K562 (cell line): ENCODE results near the gene SLC18A3. TPM values are rescaled to one million over a fixed set of nuclear protein-coding genes. Genes with fewer than 3 reads are reported as not detected.

Experiments used
- ATAC-seq: fragments of 200-7000 bp; cut with Tn5 transposase; 3 replicates; pipeline ENCODE4 v1.9.1; 2020; ENCODE audit warnings: moderate library complexity
- BruUV-seq: library from RNA; stranded (reverse); fragments of 400-500 nt; replicated peaks from 2 replicates; lab custom pipeline; 2021; lab: Mats Ljungman, UMichigan
- CTCF ChIA-PET: fragments of 300-600 bp; formaldehyde crosslinking; extraction: SDS; loops from one replicate; lab custom pipeline; 2021; ENCODE audit warnings: low intra/inter-chr PET ratio; lab: Yijun Ruan, JAX
- POLR2A ChIA-PET: fragments of 300-600, 350-650 bp; sonication (Branson Sonifier 250); formaldehyde crosslinking; extraction: SDS; loops from one replicate; lab custom pipeline; 2021; ENCODE audit warnings: antibody characterized with exemption, inconsistent platforms; lab: Yijun Ruan, JAX
- DNase-seq, 4 experiments: peaks; one replicate each; pipeline versions ENCODE4 v3.0.0 to v3.0.0-alpha.2; 2011 to 2018; ENCODE audit warnings: low spot score in 3 of 4, mixed read lengths in 3 of 4; ENCODE audit errors: extremely low read depth in 1 of 4
- FAIRE-seq: peaks from 2 replicates; lab custom pipeline; 2011; peaks lifted over from hg19 to GRCh38; lab: Jason Lieb, UNC
- H2AFZ ChIP-seq: 2 replicates; pipeline ENCODE4 v1.6.0; 2011; ENCODE audit warnings: low read depth, low read length, control low read depth, inconsistent platforms
- H3K27ac ChIP-seq: fragments of 200-600 bp; 3 replicates; pipeline ENCODE4 v1.8.0; 2011; ENCODE audit warnings: low read depth, mild to moderate bottlenecking, control low read depth, inconsistent platforms, low read length, moderate library complexity, mixed read lengths; ENCODE audit errors: extremely low read depth
- H3K27me3 ChIP-seq, 2 experiments: fragments of 300-600 bp in 1 of 2; 2 replicates in 1 of 2; 3 replicates in 1 of 2; pipeline versions ENCODE4 v1.6.0 to v1.8.0; 2011; ENCODE audit warnings: inconsistent platforms in 2 of 2, low read length in 2 of 2, mild to moderate bottlenecking in 1 of 2, mixed read lengths in 1 of 2, moderate library complexity in 1 of 2; ENCODE audit not compliant: control insufficient read depth in 2 of 2, insufficient read depth in 2 of 2
- H3K36me3 ChIP-seq: fragments of 300-600 bp; 3 replicates; pipeline ENCODE4 v1.8.0; 2011; ENCODE audit warnings: mild to moderate bottlenecking, low read length, inconsistent platforms; ENCODE audit not compliant: control insufficient read depth, insufficient read depth
- H3K4me1 ChIP-seq, 2 experiments: fragments of 200-600 bp in 1 of 2; replicated peaks in 1 of 2; 2 replicates in 1 of 2; 3 replicates in 1 of 2; pipeline versions ENCODE4 v1.5.1 to v1.8.0; 2011; ENCODE audit warnings: inconsistent platforms in 2 of 2, low read length in 2 of 2, mild to moderate bottlenecking in 1 of 2, mixed read lengths in 1 of 2, moderate library complexity in 1 of 2; ENCODE audit not compliant: control insufficient read depth in 2 of 2, insufficient read depth in 2 of 2
- H3K4me2 ChIP-seq: 2 replicates; pipeline ENCODE4 v1.6.1; 2011; ENCODE audit warnings: low read length, control low read depth, inconsistent platforms, mixed read lengths; ENCODE audit not compliant: insufficient read depth
- H3K4me3 ChIP-seq: fragments of 200-600 bp; sonication (generic), shearing (Covaris generic); 2 replicates; pipeline ENCODE4 v1.5.1; 2016; ENCODE audit warnings: control low read depth, inconsistent platforms
- H3K79me2 ChIP-seq: fragments of 200-600 bp; 3 replicates; pipeline ENCODE4 v1.8.0; 2011; ENCODE audit warnings: low read length, inconsistent platforms; ENCODE audit not compliant: control insufficient read depth, insufficient read depth
- H3K9ac ChIP-seq, 2 experiments: 2 replicates each; pipeline versions ENCODE4 v1.6.0 to v1.6.1; 2011; ENCODE audit warnings: low read depth in 2 of 2, low read length in 2 of 2, control low read depth in 1 of 2, inconsistent platforms in 1 of 2, mild to moderate bottlenecking in 1 of 2, mixed read lengths in 1 of 2; ENCODE audit not compliant: insufficient read depth in 1 of 2
- H3K9me1 ChIP-seq: one replicate; pipeline ENCODE4 v1.6.0; 2011; ENCODE audit warnings: inconsistent platforms, mild to moderate bottlenecking, low read length, moderate library complexity; ENCODE audit not compliant: control insufficient read depth, insufficient read depth
- H3K9me3 ChIP-seq: replicated peaks from 2 replicates; pipeline ENCODE4 v1.5.1; 2011; ENCODE audit warnings: low read depth, low read length, inconsistent platforms; ENCODE audit not compliant: control insufficient read depth, insufficient read depth
- H4K20me1 ChIP-seq: replicated peaks from 2 replicates; pipeline ENCODE4 v1.6.1; 2011; ENCODE audit warnings: low read length, inconsistent platforms, mixed read lengths; ENCODE audit not compliant: control insufficient read depth, insufficient read depth
- BRD9 ChIP-seq: fragments of 450-650 bp; IDR thresholded peaks from 2 replicates; pipeline ENCODE4 v1.6.1; 2018; ENCODE audit warnings: low read depth; ENCODE audit not compliant: partially characterized antibody
- CREB3L1 ChIP-seq: fragments of 450-650 bp; IDR thresholded peaks from 2 replicates; pipeline ENCODE4 v1.6.1; 2014; ENCODE audit warnings: low read depth, mild to moderate bottlenecking, moderate library complexity, borderline replicate concordance
- DNMT1 ChIP-seq: fragments of 450-650 bp; IDR thresholded peaks from 2 replicates; pipeline ENCODE4 v1.6.1; 2016; ENCODE audit warnings: antibody characterized with exemption, mild to moderate bottlenecking
- HMGXB4 ChIP-seq: sonication (generic); formaldehyde crosslinking; IDR thresholded peaks from 2 replicates; pipeline ENCODE4 v1.8.1; 2023; ENCODE audit warnings: mild to moderate bottlenecking, missing genetic modification reagents
- MIER1 ChIP-seq: fragments of 450-650 bp; IDR thresholded peaks from 2 replicates; pipeline ENCODE4 v1.6.1; 2016; ENCODE audit warnings: antibody characterized with exemption, mild to moderate bottlenecking, low read depth
- NFYB ChIP-seq: IDR thresholded peaks from 2 replicates; pipeline ENCODE4 v1.6.1; 2011; ENCODE audit warnings: mild to moderate bottlenecking, moderate library complexity; ENCODE audit not compliant: insufficient read length; ENCODE audit errors: extremely low read depth
- TBP ChIP-seq: optimal IDR thresholded peaks from 2 replicates; pipeline ENCODE3; 2011; ENCODE audit warnings: low read depth, low read length, improper control_type of control experiment
- TCF7L2 ChIP-seq: fragments of 150-350 bp; IDR thresholded peaks from 2 replicates; pipeline ENCODE4 v1.6.1; 2016; ENCODE audit warnings: low read depth, mild to moderate bottlenecking, low read length, moderate library complexity
- ZSCAN29 ChIP-seq: fragments of 450-650 bp; IDR thresholded peaks from 2 replicates; pipeline ENCODE4 v1.6.1; 2017
- WGBS: fragments of 100-300 bp; shearing (Covaris generic); methylation state at CpG from one replicate; pipeline ENCODE4 v1.1.6; 2016; ENCODE audit warnings: low coverage, mixed read lengths; ENCODE audit not compliant: insufficient coverage; ENCODE audit errors: missing lambda C conversion rate; 5-methylcytosine and 5-hydroxymethylcytosine counted together
- in situ Hi-C: fragments of 300-500 bp; cut with MboI; formaldehyde crosslinking; loops from 4 replicates; pipeline ENCODE4 v1.15.0; 2018; ENCODE audit warnings: inconsistent platforms, mixed read lengths
- intact Hi-C: fragments of 100-400 bp; cut with micrococcal nuclease; formaldehyde crosslinking; loops from 2 replicates; pipeline ENCODE4 v1.14.2; 2022
- polyA plus RNA-seq, 8 experiments: library from polyadenylated mRNA; depleted of rRNA in 4 of 8; stranded (reverse) in 5 of 8; unstranded in 3 of 8; fragments of >200 nt; fragmentation: Nextera tagmentation in 2 of 8; fragmentation: Illumina TruSeq in 1 of 8; extraction: Ambion mirVana in 2 of 8; extraction: Trizol in 1 of 8; gene quantifications; 2 replicates each; pipeline versions ENCODE4 v1.2.1 to v1.2.3, GENCODE V29; 2011 to 2014; ENCODE audit warnings: inconsistent platforms in 1 of 8, missing spikeins in 1 of 8
- total RNA-seq, 7 experiments: library from RNA; depleted of rRNA in 6 of 7; stranded (reverse); fragments of >200 nt in 6 of 7; fragmentation: Illumina TruSeq in 2 of 7; extraction: Trizol in 2 of 7; gene quantifications; 2 replicates each; pipeline versions ENCODE4 v1.2.1 to v1.2.3, GENCODE V29; 2011 to 2021; ENCODE audit warnings: low replicate concordance in 1 of 7

The SLC18A3 gene
- total and polyA plus RNA-seq, 9 of the 15 experiments (the other 6 are each of a cell fraction or from before 2014, with no cell fraction given), result not detected

- 4% methylated on average over 3 of the region's 3 CpGs for WGBS
- DNase-seq, result no peak
- Histone ChIP-seq H3K4me2 (no peak overlapping the region), H3K4me1 (peaks cover 0 to 4% of the 10 kb centered on the region in 2 experiments; a peak in 3 of 5 replicates), H3K9me3 (no peaks in the 10 kb centered on the region), H3K27me3 (peaks cover 6 to 20% of the 10 kb centered on the region in 2 experiments; a peak in 2 of 5 replicates), H3K27ac (no peak overlapping the region), H3K9ac (no peak overlapping the region), H3K79me2 (no peaks in the 10 kb centered on the region), H2AFZ (no peak overlapping the region), H3K9me1 (no peaks in the 10 kb centered on the region), H3K4me3 (no peak overlapping the region), H4K20me1 (no peaks in the 10 kb centered on the region)
- no peak for FAIRE-seq
- POLR2A ChIA-PET, result interaction anchor here (0.6 kb wide), 1 partner anchor 9 kb away, joined by 3 read pairs; no protein-coding TSS in a partner anchor
- BruUV-seq, result no TSS peak
- ATAC-seq, result no peak
- TF ChIP-seq TCF7L2, result no peak
- TF ChIP-seq CREB3L1, result no peak
- TF ChIP-seq DNMT1, result no peak
- no peak for TF ChIP-seq ZSCAN29
- no peak for TF ChIP-seq NFYB
- no peak for TF ChIP-seq HMGXB4 (CRISPR knock-in tag)
- no peak for TF ChIP-seq MIER1
- no peak for TF ChIP-seq BRD9
- TF ChIP-seq TBP, result no peak
- TF ChIP-seq, all 486 proteins: peak for 0
- no peaks in the 10 kb centered on the region for H3K36me3 ChIP-seq
- CTCF ChIA-PET, result no interaction called here
- in situ Hi-C loops (no loop called here), intact Hi-C loops (no loop called here)
Observed at GRCh38 chr10:49569031-49569631, 41.0 kb upstream of the SLC18A3 start.
